Measurements from ENCODE around the gene IBSP. TPM values are rescaled to one million over a fixed set of nuclear protein-coding genes. Genes with fewer than 3 reads are reported as not detected.

IBSP gene
- total RNA-seq, 1 experiment from 2014 or later = not detected

DNA sequence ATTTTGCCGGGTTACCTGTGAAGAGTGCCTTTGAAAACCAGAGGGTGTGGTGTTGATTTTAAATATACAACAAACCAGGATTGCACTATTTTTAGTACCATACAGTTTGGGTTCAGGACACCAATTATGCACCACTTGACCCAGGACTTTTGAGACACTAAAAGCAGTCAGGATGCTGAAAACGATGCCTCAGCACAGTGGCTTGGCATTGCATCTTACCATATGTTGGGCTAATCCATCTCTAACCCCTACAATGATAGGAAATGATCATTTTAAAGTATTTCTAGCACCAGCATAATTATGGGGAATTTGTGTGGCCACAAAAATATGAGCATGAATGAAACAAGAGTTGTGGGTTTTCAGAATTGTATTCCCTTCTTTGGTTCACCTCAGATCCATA, 4.1 kb downstream of the IBSP start:
- no peaks in the 10 kb centered on the region for H3K36me3 Mint-ChIP-seq (ENCODE audit: insufficient read depth, unreplicated experiment)
- no TSS peak for BruUV-seq (replicated peaks)
- H3K27me3 Mint-ChIP-seq (ENCODE audit: unreplicated experiment) = no peaks in the 10 kb centered on the region
- intact Hi-C loops (cut with micrococcal nuclease; ENCODE audit: unreplicated experiment) = no loop called here
- no peaks in the 10 kb centered on the region for H3K9me3 Mint-ChIP-seq (ENCODE audit: low read depth, unreplicated experiment)
- H3K4me1 Mint-ChIP-seq (ENCODE audit: low read depth, unreplicated experiment) = no peaks in the 10 kb centered on the region
- H3K27ac Mint-ChIP-seq (ENCODE audit: unreplicated experiment) = no peak overlapping the region
- no peak overlapping the region for H3K4me3 Mint-ChIP-seq (ENCODE audit: low read depth, unreplicated experiment)
- CTCF ChIA-PET = no interaction called here
- DNase-seq = no peak
- TF ChIP-seq, protein P1, sequence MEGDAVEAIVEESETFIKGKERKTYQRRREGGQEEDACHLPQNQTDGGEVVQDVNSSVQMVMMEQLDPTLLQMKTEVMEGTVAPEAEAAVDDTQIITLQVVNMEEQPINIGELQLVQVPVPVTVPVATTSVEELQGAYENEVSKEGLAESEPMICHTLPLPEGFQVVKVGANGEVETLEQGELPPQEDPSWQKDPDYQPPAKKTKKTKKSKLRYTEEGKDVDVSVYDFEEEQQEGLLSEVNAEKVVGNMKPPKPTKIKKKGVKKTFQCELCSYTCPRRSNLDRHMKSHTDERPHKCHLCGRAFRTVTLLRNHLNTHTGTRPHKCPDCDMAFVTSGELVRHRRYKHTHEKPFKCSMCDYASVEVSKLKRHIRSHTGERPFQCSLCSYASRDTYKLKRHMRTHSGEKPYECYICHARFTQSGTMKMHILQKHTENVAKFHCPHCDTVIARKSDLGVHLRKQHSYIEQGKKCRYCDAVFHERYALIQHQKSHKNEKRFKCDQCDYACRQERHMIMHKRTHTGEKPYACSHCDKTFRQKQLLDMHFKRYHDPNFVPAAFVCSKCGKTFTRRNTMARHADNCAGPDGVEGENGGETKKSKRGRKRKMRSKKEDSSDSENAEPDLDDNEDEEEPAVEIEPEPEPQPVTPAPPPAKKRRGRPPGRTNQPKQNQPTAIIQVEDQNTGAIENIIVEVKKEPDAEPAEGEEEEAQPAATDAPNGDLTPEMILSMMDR (IDR thresholded peaks at IDR 0.05; ENCODE audit: unreplicated experiment) = no peak

DNA sequence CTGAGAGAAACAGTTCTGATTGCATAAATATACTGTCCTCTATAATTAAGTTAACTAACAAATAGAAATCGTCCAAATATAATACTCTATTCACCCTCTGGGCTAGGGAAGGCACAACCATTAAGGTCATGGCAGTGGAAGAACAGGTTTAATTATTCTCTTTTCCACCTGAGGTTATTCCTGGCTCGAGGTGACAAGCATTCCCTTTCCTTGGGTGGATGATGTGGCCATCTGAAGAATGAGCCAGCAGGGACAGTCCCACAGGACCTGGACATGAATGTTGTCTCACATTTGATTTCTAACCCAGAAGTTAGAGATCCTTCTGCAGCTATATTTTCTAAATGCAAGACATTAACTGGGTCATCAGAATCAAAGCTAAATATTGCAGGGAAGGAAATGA, 5.5 kb downstream of the IBSP start:
- Mint-ChIP-seq H3K27ac (ENCODE audit: unreplicated experiment) (no peak overlapping the region), H3K4me1 (ENCODE audit: low read depth, unreplicated experiment) (no peaks in the 10 kb centered on the region), H3K4me3 (ENCODE audit: low read depth, unreplicated experiment) (no peak overlapping the region), H3K36me3 (ENCODE audit: insufficient read depth, unreplicated experiment) (no peaks in the 10 kb centered on the region), H3K9me3 (ENCODE audit: low read depth, unreplicated experiment) (no peaks in the 10 kb centered on the region), H3K27me3 (ENCODE audit: unreplicated experiment) (no peaks in the 10 kb centered on the region)
- TF ChIP-seq, protein P1 (IDR thresholded peaks at IDR 0.05; ENCODE audit: unreplicated experiment) = no peak
- no peak for DNase-seq
- intact Hi-C loops (cut with micrococcal nuclease; ENCODE audit: unreplicated experiment) = no loop called here
- no TSS peak for BruUV-seq (replicated peaks)
- CTCF ChIA-PET = no interaction called here

DNA sequence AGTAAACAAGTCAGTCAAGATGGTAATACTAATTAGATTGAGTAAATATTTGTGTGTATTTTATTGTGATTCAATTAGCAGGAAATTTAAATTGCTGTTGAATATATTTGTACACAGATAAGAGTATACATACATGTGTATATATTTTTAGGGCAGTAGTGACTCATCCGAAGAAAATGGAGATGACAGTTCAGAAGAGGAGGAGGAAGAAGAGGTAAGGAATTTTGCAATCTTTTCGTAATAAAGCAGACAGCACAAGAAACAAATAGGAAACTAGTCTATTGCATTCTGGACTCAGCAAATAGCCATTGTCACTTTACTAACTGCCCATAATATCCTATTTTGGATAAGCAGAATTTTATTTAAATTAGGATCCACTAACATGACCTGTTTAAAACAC, 6.6 kb downstream of the IBSP start:
- H3K4me3 Mint-ChIP-seq (ENCODE audit: low read depth, unreplicated experiment) = no peak overlapping the region
- H3K27me3 Mint-ChIP-seq (ENCODE audit: unreplicated experiment) = peaks cover 4% of the 10 kb centered on the region
- BruUV-seq (replicated peaks) = no TSS peak
- CTCF ChIA-PET = no interaction called here
- H3K4me1 Mint-ChIP-seq (ENCODE audit: low read depth, unreplicated experiment) = no peaks in the 10 kb centered on the region
- H3K36me3 Mint-ChIP-seq (ENCODE audit: insufficient read depth, unreplicated experiment) = no peaks in the 10 kb centered on the region
- intact Hi-C loops (cut with micrococcal nuclease; ENCODE audit: unreplicated experiment) = no loop called here
- no peaks in the 10 kb centered on the region for H3K9me3 Mint-ChIP-seq (ENCODE audit: low read depth, unreplicated experiment)
- no peak overlapping the region for H3K27ac Mint-ChIP-seq (ENCODE audit: unreplicated experiment)
- DNase-seq = no peak
- TF ChIP-seq, protein P1 (IDR thresholded peaks at IDR 0.05; ENCODE audit: unreplicated experiment) = no peak

DNA sequence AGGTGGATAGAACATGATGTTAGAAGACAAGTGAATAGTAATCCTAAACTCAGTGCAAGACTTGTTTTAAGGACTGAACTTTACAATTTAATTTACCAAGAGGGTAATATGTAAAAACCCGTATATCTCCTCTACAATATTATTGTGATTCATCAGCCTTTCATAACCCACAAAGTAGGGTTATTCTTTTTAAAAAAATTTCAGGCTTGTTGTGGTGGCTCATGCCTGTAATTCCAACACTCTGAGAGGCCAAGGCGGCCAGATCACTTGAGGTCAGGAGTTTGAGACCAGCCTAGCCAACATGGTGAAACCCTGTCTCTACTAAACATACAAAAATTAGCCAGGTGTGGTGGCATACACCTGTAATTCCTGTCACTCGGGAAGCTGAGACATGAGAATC, 7.2 kb downstream of the IBSP start:
- DNase-seq = no peak
- no peaks in the 10 kb centered on the region for H3K36me3 Mint-ChIP-seq (ENCODE audit: insufficient read depth, unreplicated experiment)
- peaks cover 3% of the 10 kb centered on the region for H3K9me3 Mint-ChIP-seq (ENCODE audit: low read depth, unreplicated experiment)
- H3K4me1 Mint-ChIP-seq (ENCODE audit: low read depth, unreplicated experiment) = no peaks in the 10 kb centered on the region
- intact Hi-C loops (cut with micrococcal nuclease; ENCODE audit: unreplicated experiment) = no loop called here
- H3K4me3 Mint-ChIP-seq (ENCODE audit: low read depth, unreplicated experiment) = no peak overlapping the region
- CTCF ChIA-PET = no interaction called here
- BruUV-seq (replicated peaks) = no TSS peak
- no peak overlapping the region for H3K27ac Mint-ChIP-seq (ENCODE audit: unreplicated experiment)
- TF ChIP-seq, protein P1 (IDR thresholded peaks at IDR 0.05; ENCODE audit: unreplicated experiment) = no peak
- H3K27me3 Mint-ChIP-seq (ENCODE audit: unreplicated experiment) = peaks cover 10% of the 10 kb centered on the region

DNA sequence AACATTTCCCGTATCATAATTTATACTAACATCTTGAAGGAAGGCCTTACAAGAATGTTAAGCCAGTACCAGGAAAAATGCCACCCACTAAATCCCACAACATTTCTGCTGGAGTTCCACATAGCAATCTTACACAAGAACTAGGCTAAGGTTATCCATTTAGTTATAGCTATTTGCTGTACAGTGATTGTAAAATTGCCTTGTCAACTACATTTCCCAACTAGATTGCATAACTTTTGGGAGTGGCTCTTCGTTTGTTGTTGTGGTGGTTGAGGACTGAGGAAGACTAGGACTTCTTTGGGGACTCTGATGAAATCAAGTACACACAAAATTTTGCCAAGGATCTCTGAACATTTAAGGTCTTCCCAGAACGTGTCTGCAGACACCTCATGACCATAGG, 8.0 kb downstream of the IBSP start:
- Mint-ChIP-seq H3K27me3 (ENCODE audit: unreplicated experiment) (peaks cover 13% of the 10 kb centered on the region), H3K36me3 (ENCODE audit: insufficient read depth, unreplicated experiment) (no peaks in the 10 kb centered on the region), H3K4me3 (ENCODE audit: low read depth, unreplicated experiment) (no peak overlapping the region), H3K27ac (ENCODE audit: unreplicated experiment) (no peak overlapping the region), H3K9me3 (ENCODE audit: low read depth, unreplicated experiment) (peaks cover 3% of the 10 kb centered on the region), H3K4me1 (ENCODE audit: low read depth, unreplicated experiment) (no peaks in the 10 kb centered on the region)
- intact Hi-C loops (cut with micrococcal nuclease; ENCODE audit: unreplicated experiment) = no loop called here
- no peak for DNase-seq
- no TSS peak for BruUV-seq (replicated peaks)
- CTCF ChIA-PET = no interaction called here
- TF ChIP-seq, protein P1 (IDR thresholded peaks at IDR 0.05; ENCODE audit: unreplicated experiment) = no peak

All from Calu3 (cell line).